Osteoblast (primary cell): ENCODE measurements around the gene HIGD1A. TPM values are rescaled to one million over a fixed set of nuclear protein-coding genes. Genes with fewer than 3 reads are reported as not detected.

Experiments used
- DNase-seq: peaks from one replicate; pipeline ENCODE4 v3.0.0; 2011; ENCODE audit warnings: low spot score, mixed read lengths; ENCODE audit not compliant: insufficient read length; ENCODE audit errors: missing footprints
- H2AFZ ChIP-seq: 2 replicates; pipeline ENCODE4 v1.6.0; 2011; ENCODE audit warnings: mild to moderate bottlenecking, low read length
- H3K27ac ChIP-seq: 2 replicates; pipeline ENCODE4 v1.5.1; 2011; ENCODE audit warnings: mild to moderate bottlenecking, low read depth, low read length, moderate library complexity
- H3K27me3 ChIP-seq: 2 replicates; pipeline ENCODE4 v1.6.0; 2012; ENCODE audit warnings: mild to moderate bottlenecking, control low read depth, inconsistent platforms, low read length, moderate library complexity; ENCODE audit not compliant: insufficient read depth
- H3K36me3 ChIP-seq: 2 replicates; pipeline ENCODE4 v1.5.1; 2011; ENCODE audit warnings: mild to moderate bottlenecking, low read length, control low read depth, moderate library complexity; ENCODE audit not compliant: insufficient read depth
- H3K4me1 ChIP-seq: 2 replicates; pipeline ENCODE4 v1.5.1; 2011; ENCODE audit warnings: mild to moderate bottlenecking, low read length, control low read depth, moderate library complexity; ENCODE audit not compliant: insufficient read depth
- H3K4me2 ChIP-seq: 2 replicates; pipeline ENCODE4 v1.6.0; 2011; ENCODE audit warnings: mild to moderate bottlenecking, low read length; ENCODE audit not compliant: insufficient read depth
- H3K4me3 ChIP-seq: fragments of 200-600 bp; sonication (generic); 3 replicates; pipeline ENCODE4 v1.5.1; 2012; ENCODE audit warnings: mild to moderate bottlenecking, low read length, inconsistent platforms; ENCODE audit not compliant: insufficient read depth
- H3K79me2 ChIP-seq: 2 replicates; pipeline ENCODE4 v1.6.0; 2012; ENCODE audit warnings: mild to moderate bottlenecking, low read length, control low read depth, inconsistent platforms; ENCODE audit not compliant: insufficient read depth
- H3K9me3 ChIP-seq: 2 replicates; pipeline ENCODE4 v1.5.1; 2011; ENCODE audit warnings: low read depth, low read length, control low read depth
- H4K20me1 ChIP-seq: 2 replicates; pipeline ENCODE4 v1.6.0; 2012; ENCODE audit warnings: mild to moderate bottlenecking, low read length, control low read depth; ENCODE audit not compliant: insufficient read depth
- CTCF ChIP-seq: IDR thresholded peaks from 2 replicates; pipeline ENCODE4 v1.5.1; 2011; ENCODE audit warnings: mild to moderate bottlenecking, low read depth, low read length, moderate library complexity; ENCODE audit errors: extremely low read depth
- total RNA-seq: library from RNA; depleted of rRNA; stranded (reverse); fragments of >200 nt; gene quantifications from 2 replicates; pipeline ENCODE4 v1.2.3, GENCODE V29; 2012

HIGD1A gene
- total RNA-seq, 1 donor: 88.3 TPM

- H3K27ac ChIP-seq: no peak overlapping the region
- H4K20me1 ChIP-seq: no peaks in the 10 kb centered on the region
- no peak overlapping the region for H3K4me3 ChIP-seq
- TF ChIP-seq CTCF: no peak
- peak; percentile 59 for DNase-seq
- H3K36me3 ChIP-seq: no peaks in the 10 kb centered on the region
- H3K4me2 ChIP-seq: no peak overlapping the region
- no peaks in the 10 kb centered on the region for H3K27me3 ChIP-seq
- H3K79me2 ChIP-seq: no peaks in the 10 kb centered on the region
- H3K4me1 ChIP-seq: no peaks in the 10 kb centered on the region
- H2AFZ ChIP-seq: no peak overlapping the region
- H3K9me3 ChIP-seq: no peaks in the 10 kb centered on the region
Measured at GRCh38 chr3:42739401-42740158, 64.7 kb downstream of the HIGD1A start.

GRCh38 chr3:42736531-42736930 is 67.8 kb downstream of the HIGD1A start:
- Histone ChIP-seq H3K27ac (no peak overlapping the region), H3K27me3 (no peaks in the 10 kb centered on the region)
- no peak for TF ChIP-seq CTCF

GRCh38 chr3:42736081-42736480 is 68.2 kb downstream of the HIGD1A start:
- Histone ChIP-seq H3K4me1 (no peaks in the 10 kb centered on the region), H3K27ac (no peak overlapping the region), H3K9me3 (no peaks in the 10 kb centered on the region), H3K79me2 (no peaks in the 10 kb centered on the region), H3K27me3 (no peaks in the 10 kb centered on the region), H4K20me1 (no peaks in the 10 kb centered on the region), H2AFZ (no peak overlapping the region), H3K4me3 (no peak overlapping the region), H3K36me3 (no peaks in the 10 kb centered on the region), H3K4me2 (no peak overlapping the region)
- no peak for TF ChIP-seq CTCF
- no peak for DNase-seq

More at GRCh38 chr3:42736531-42736930, 67.8 kb downstream of the HIGD1A start:
- Histone ChIP-seq H3K4me3 (no peak overlapping the region), H2AFZ (no peak overlapping the region), H3K36me3 (no peaks in the 10 kb centered on the region), H3K4me2 (no peak overlapping the region), H4K20me1 (no peaks in the 10 kb centered on the region), H3K4me1 (no peaks in the 10 kb centered on the region), H3K79me2 (no peaks in the 10 kb centered on the region), H3K9me3 (no peaks in the 10 kb centered on the region)
- DNase-seq: no peak

GRCh38 chr3:42735615-42736014 is 68.7 kb downstream of the HIGD1A start:
- H3K27me3 ChIP-seq: no peaks in the 10 kb centered on the region
- no peak for DNase-seq
- H4K20me1 ChIP-seq: no peaks in the 10 kb centered on the region
- TF ChIP-seq CTCF: no peak
- H3K4me2 ChIP-seq: no peak overlapping the region
- no peaks in the 10 kb centered on the region for H3K79me2 ChIP-seq
- no peaks in the 10 kb centered on the region for H3K36me3 ChIP-seq
- H3K4me3 ChIP-seq: no peak overlapping the region
- no peaks in the 10 kb centered on the region for H3K9me3 ChIP-seq
- H3K4me1 ChIP-seq: no peaks in the 10 kb centered on the region
- no peak overlapping the region for H2AFZ ChIP-seq
- no peak overlapping the region for H3K27ac ChIP-seq
